AG09309 (cell line): ENCODE results near the gene SETBP1.

Experiments
- DNase-seq: peaks from one replicate; pipeline ENCODE4 v3.0.0-alpha.2; 2010; ENCODE audit warnings: low read depth
- H3K4me3 ChIP-seq: 2 replicates; pipeline ENCODE4 v1.5.1; 2011; ENCODE audit warnings: mild to moderate bottlenecking, low read depth, low read length, moderate library complexity; ENCODE audit not compliant: control insufficient read depth
- CTCF ChIP-seq: IDR thresholded peaks from 2 replicates; pipeline ENCODE4 v1.5.1; 2011; ENCODE audit warnings: mild to moderate bottlenecking, low read depth, low read length, inconsistent platforms; ENCODE audit not compliant: insufficient read depth, control insufficient read depth; ENCODE audit errors: missing control alignments

The SETBP1 gene

GRCh38 chr18:44700652-44701051 is 20.0 kb downstream of the SETBP1 start:
- no peak for TF ChIP-seq CTCF
- DNase-seq: no peak
- no peak overlapping the region for H3K4me3 ChIP-seq

DNA sequence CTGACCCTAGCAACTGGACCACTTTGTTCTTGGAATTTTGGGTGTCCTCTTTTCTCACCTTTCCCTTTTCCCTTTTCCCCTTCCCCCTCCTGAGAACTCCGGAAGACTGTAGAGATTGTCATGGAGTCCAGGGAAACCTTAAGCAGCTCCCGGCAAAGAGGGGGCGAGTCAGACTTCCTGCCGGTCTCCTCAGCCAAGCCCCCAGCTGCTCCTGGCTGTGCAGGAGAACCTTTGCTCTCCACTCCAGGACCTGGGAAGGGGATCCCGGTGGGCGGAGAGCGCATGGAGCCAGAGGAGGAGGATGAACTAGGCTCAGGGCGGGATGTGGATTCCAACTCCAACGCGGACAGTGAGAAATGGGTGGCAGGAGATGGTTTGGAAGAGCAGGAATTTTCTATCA is 20.5 kb downstream of the SETBP1 start:
- H3K4me3 ChIP-seq: no peak overlapping the region
- no peak for TF ChIP-seq CTCF
- no peak for DNase-seq

DNA sequence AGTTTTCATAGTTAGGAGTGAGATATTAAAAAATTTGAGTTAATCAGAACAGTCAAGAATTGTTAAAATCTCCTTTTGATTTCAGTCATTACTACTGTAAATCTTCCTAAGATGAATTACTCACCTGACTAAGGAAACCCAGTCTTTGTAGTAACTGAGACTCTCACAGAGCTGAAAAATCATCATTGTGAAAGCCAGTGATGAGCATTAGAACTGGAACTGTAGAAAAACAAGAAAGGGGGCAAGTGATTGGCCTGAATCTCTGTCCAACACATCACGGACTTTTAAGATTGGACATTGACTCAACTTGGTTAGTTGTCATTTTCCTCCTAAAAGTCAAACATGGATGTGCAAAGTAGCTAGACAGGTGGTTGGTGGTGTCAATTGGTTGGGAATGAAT is 21.9 kb downstream of the SETBP1 start:
- no peak overlapping the region for H3K4me3 ChIP-seq
- DNase-seq: no peak
- TF ChIP-seq CTCF: no peak

GRCh38 chr18:44704135-44704789 is 23.6 kb downstream of the SETBP1 start:
- no peak for TF ChIP-seq CTCF
- DNase-seq: no peak
- H3K4me3 ChIP-seq: no peak overlapping the region

- no peak overlapping the region for H3K4me3 ChIP-seq
- TF ChIP-seq CTCF: no peak
- DNase-seq: no peak
These were observed 24.5 kb downstream of the SETBP1 start for GRCh38 chr18:44705075-44705675.

DNA sequence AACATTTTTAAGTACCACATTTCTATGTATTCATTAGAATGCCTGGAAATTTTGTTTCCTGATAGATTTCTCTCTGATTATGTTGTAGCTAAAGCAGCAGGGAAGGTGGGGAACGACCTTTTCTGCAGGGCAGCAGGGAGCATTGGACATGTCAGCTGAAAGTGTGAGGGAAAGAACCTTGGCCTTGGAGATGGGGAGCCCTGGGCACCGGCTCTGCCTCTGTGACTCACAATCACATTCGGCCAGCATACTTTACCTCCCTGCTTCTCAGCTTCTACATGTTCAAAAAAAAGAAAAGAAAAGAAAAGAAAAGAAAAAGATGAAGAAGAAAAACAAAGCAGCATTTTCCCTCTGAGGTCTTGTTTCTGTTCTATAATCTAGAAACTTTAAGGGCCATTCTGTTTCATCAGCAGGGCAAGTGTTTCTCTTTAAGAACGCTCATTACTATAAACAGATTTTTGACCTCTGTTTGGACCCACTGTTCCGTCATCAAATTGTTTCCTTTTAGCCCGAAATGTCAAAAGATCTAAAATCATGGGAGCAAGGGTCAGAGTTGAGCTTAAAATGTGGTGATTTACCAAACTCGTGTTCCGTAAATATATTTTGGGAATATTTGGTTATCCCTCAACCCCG is 27.9 kb downstream of the SETBP1 start:
- DNase-seq: no peak
- no peak for TF ChIP-seq CTCF
- no peak overlapping the region for H3K4me3 ChIP-seq
